Upper lobe of right lung (tissue), 1 donor: Measurements from ENCODE around the gene BMP5. TPM values are rescaled to one million over a fixed set of nuclear protein-coding genes. Genes with fewer than 3 reads are reported as not detected.

Source experiments
- ATAC-seq: fragments of 200-7000 bp; cut with Tn5 transposase; one replicate; pipeline ENCODE4 v1.9.1; 2020; ENCODE audit warnings: mild to moderate bottlenecking, moderate library complexity
- DNase-seq: peaks from one replicate; pipeline ENCODE4 v3.0.0-alpha.2; 2020
- H3K27ac ChIP-seq: fragments of 200-600 bp; one replicate; pipeline ENCODE4 v1.8.0; 2022
- H3K27me3 ChIP-seq: fragments of 200-600 bp; one replicate; pipeline ENCODE4 v1.8.0; 2022; ENCODE audit warnings: mild to moderate bottlenecking
- H3K36me3 ChIP-seq: fragments of 200-600 bp; one replicate; pipeline ENCODE4 v1.8.0; 2022
- H3K4me1 ChIP-seq: fragments of 200-600 bp; one replicate; pipeline ENCODE4 v1.8.0; 2022
- H3K4me3 ChIP-seq: fragments of 200-600 bp; one replicate; pipeline ENCODE4 v1.8.0; 2022; ENCODE audit warnings: mild to moderate bottlenecking
- H3K9me3 ChIP-seq: fragments of 200-600 bp; one replicate; pipeline ENCODE4 v1.8.0; 2022
- intact Hi-C: fragments of 100-400 bp; cut with DNase I; formaldehyde crosslinking; loops from one replicate; pipeline ENCODE4 v1.11.0; 2022
- total RNA-seq: library from RNA; stranded (reverse); fragmentation: NEBNext Ultra II Directional; extraction: Animal tissue kit (Norgen Biotek cat#: 25700); gene quantifications from one replicate; pipeline ENCODE4 v1.2.1, GENCODE V29; 2021
- TF ChIP-seq, protein P1 (sequence below): fragments of 200-600 bp; IDR thresholded peaks from one replicate; pipeline ENCODE4 v1.8.0; 2022; ENCODE audit warnings: antibody characterized with exemption
- donor health status: DM: no; HTN: yes; CAD: no; lungs with severe emphysema.

Gene BMP5
- total RNA-seq, 1 donor from 2014 or later, result 14.4 TPM

DNA sequence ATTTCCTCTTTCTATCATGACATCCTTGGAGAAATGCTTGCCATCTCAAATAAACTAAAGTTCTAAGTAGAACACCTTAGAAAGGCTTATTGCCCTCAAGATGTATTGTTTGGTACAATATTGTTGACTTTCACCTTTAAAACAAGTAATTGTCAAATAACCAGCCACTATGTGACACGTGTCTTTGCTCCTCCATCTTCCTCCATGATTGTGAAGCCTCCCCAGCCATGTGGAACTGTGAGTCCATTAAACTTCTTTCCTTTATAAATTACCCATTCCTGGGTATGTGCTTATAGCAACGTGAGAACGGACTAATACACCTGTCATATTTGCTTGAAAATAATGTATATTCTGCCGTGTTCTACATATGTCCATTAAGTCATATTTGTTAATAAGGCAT is 126.5 kb downstream of the BMP5 start:
- no peaks in the 10 kb centered on the region for H3K4me1 ChIP-seq
- TF ChIP-seq, protein P1, sequence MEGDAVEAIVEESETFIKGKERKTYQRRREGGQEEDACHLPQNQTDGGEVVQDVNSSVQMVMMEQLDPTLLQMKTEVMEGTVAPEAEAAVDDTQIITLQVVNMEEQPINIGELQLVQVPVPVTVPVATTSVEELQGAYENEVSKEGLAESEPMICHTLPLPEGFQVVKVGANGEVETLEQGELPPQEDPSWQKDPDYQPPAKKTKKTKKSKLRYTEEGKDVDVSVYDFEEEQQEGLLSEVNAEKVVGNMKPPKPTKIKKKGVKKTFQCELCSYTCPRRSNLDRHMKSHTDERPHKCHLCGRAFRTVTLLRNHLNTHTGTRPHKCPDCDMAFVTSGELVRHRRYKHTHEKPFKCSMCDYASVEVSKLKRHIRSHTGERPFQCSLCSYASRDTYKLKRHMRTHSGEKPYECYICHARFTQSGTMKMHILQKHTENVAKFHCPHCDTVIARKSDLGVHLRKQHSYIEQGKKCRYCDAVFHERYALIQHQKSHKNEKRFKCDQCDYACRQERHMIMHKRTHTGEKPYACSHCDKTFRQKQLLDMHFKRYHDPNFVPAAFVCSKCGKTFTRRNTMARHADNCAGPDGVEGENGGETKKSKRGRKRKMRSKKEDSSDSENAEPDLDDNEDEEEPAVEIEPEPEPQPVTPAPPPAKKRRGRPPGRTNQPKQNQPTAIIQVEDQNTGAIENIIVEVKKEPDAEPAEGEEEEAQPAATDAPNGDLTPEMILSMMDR, result no peak
- no peaks in the 10 kb centered on the region for H3K36me3 ChIP-seq
- no peak overlapping the region for H3K4me3 ChIP-seq
- H3K27ac ChIP-seq, result no peak overlapping the region
- H3K27me3 ChIP-seq, result no peaks in the 10 kb centered on the region
- no peaks in the 10 kb centered on the region for H3K9me3 ChIP-seq
- DNase-seq (no peak), ATAC-seq (no peak)
- intact Hi-C loops, result no loop called here

DNA sequence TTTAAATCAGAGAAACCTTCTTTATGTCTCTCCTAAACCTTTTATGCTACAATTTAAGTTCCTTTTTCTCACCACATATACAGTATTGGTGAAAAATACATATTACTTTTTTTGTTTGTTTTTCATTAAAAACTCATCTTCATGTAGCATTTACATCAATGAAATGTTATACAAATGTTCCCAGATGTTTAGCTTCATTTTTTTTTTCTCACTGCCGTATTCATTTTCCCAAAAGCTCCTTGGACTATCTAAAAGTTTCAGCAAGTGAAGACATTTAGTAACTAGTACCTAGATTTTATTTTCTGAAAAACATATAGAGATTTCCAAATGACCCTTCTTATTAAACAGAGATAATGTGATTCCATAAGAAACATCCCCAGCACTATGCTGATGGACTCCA is 128.9 kb downstream of the BMP5 start:
- Histone ChIP-seq H3K9me3 (no peaks in the 10 kb centered on the region), H3K4me1 (no peaks in the 10 kb centered on the region), H3K4me3 (no peak overlapping the region), H3K36me3 (no peaks in the 10 kb centered on the region), H3K27ac (no peak overlapping the region), H3K27me3 (no peaks in the 10 kb centered on the region)
- DNase-seq (no peak), ATAC-seq (no peak)
- intact Hi-C loops, result no loop called here
- TF ChIP-seq, protein P1, result no peak

DNA sequence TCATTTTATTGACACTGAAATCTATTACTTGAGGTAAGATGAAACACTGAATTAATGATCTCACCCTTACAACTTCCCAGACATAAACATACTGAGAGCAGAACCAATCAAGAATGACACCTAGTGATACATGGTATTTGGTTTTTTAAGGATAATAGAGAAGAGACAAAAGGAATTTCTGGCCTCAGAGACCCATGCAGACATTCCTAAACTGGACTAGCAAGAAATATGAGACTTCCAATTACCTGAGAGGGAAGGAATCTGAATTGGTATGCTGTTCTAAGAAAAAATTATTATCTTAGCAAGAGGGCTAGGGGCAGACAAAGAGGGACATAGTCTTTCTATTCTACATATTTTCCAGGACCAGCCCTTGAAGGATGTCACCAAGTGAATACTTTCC is 141.1 kb downstream of the BMP5 start:
- H3K4me1 ChIP-seq, result no peaks in the 10 kb centered on the region
- no peaks in the 10 kb centered on the region for H3K36me3 ChIP-seq
- no peaks in the 10 kb centered on the region for H3K27me3 ChIP-seq
- no peak overlapping the region for H3K4me3 ChIP-seq
- H3K9me3 ChIP-seq, result no peaks in the 10 kb centered on the region
- H3K27ac ChIP-seq, result no peak overlapping the region
- ATAC-seq (no peak), DNase-seq (no peak)
- TF ChIP-seq, protein P1, result no peak
- intact Hi-C loops, result no loop called here

DNA sequence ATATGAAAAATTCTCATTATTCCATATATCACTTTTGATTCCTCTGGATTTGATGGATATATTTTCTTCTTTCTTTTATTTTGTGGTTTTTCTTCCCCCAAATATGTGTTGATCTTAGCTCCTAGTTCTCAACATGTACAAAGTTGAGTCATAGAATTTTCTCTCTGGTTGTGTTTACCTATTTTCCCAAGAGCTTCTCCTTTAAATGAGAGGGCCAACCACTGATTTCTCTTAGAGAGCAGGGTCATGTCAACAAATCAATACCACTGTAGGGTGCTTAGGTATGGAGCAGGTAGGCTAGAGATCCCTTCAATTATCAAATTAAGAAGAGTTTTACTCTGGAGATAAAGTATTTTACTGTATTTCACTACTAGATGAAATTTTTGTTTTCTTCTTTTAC is 145.7 kb downstream of the BMP5 start:
- DNase-seq (no peak), ATAC-seq (no peak)
- Histone ChIP-seq H3K4me3 (no peak overlapping the region), H3K9me3 (no peaks in the 10 kb centered on the region), H3K27ac (no peak overlapping the region), H3K4me1 (no peaks in the 10 kb centered on the region), H3K27me3 (no peaks in the 10 kb centered on the region), H3K36me3 (no peaks in the 10 kb centered on the region)
- TF ChIP-seq, protein P1, result no peak
- intact Hi-C loops, result no loop called here

DNA sequence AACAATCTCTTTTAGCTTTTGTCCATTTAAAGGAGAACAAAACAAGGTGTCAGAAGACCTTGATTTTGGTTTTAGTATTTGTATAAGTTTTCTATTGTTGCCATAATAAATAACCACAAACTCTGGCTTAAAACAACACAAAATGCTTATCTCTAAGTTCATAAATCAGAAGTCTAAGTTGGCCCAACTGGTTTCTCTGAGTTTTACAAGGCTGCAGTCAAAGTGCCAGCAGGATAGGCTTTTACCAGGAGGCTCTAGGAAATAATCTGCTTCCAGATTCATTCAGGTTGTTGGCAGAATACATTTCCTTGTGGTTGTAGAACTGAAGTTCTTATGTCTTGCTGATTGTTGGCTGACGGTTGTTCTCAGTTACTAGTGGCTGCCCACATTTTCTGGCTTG is 149.2 kb downstream of the BMP5 start:
- Histone ChIP-seq H3K9me3 (no peaks in the 10 kb centered on the region), H3K27ac (no peak overlapping the region), H3K36me3 (no peaks in the 10 kb centered on the region), H3K27me3 (no peaks in the 10 kb centered on the region), H3K4me1 (no peaks in the 10 kb centered on the region), H3K4me3 (no peak overlapping the region)
- DNase-seq (no peak), ATAC-seq (no peak)
- intact Hi-C loops, result no loop called here
- TF ChIP-seq, protein P1, result no peak

DNA sequence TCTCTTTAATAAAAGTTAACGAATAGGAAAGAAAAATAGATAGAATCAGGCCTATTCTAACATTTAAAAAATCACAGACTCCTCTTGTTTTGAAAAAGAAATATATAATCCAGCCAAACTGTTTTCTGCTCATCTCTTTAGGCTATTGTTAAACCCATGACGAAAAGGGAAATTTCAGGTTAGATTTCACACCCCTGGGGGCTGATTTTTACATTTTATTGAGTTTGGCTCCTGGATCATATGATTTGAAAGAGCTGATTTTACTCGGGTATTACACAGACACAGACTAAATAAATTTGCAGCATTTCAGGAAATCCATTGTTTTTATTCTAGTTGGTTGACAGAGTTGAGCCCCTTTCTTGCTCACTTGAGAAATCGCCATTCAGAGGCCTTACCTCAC is 160.6 kb downstream of the BMP5 start:
- Histone ChIP-seq H3K4me3 (no peak overlapping the region), H3K36me3 (no peaks in the 10 kb centered on the region), H3K27ac (no peak overlapping the region), H3K27me3 (no peaks in the 10 kb centered on the region), H3K4me1 (no peaks in the 10 kb centered on the region), H3K9me3 (no peaks in the 10 kb centered on the region)
- TF ChIP-seq, protein P1, result no peak
- ATAC-seq (no peak), DNase-seq (no peak)
- intact Hi-C loops, result no loop called here
